DND-41 (cell line): ENCODE data around the gene MLF2.

ENCODE experiments used
- CTCF ChIP-seq: IDR thresholded peaks from 2 replicates; pipeline ENCODE4 v1.5.1; 2012; ENCODE audit warnings: borderline replicate concordance, low read length, moderate library complexity, mild to moderate bottlenecking; ENCODE audit not compliant: poor library complexity, severe bottlenecking; ENCODE audit errors: extremely low read depth
- EZH2 ChIP-seq: IDR thresholded peaks from 3 replicates; pipeline ENCODE4 v1.6.1; 2012; ENCODE audit warnings: borderline replicate concordance, low read depth, mild to moderate bottlenecking, moderate library complexity, low read length, inconsistent platforms; ENCODE audit not compliant: severe bottlenecking

- no peak for TF ChIP-seq EZH2
- TF ChIP-seq CTCF: no peak
Measured at GRCh38 chr12:6771091-6771495, 18.2 kb upstream of the MLF2 start.
